AG04450 (cell line): ENCODE measurements around the gene ANOS1. TPM values are rescaled to one million over a fixed set of nuclear protein-coding genes. Genes with fewer than 3 reads are reported as not detected.

Source experiments
- CTCF ChIA-PET: fragments of 300-600, 350-600 bp; formaldehyde crosslinking; extraction: SDS; loops from one replicate; lab custom pipeline; 2022; ENCODE audit warnings: antibody characterized with exemption, inconsistent platforms; lab: Charles Lee
- POLR2A ChIA-PET: fragments of 350-600 bp; formaldehyde crosslinking; extraction: SDS; loops from one replicate; lab custom pipeline; 2021; ENCODE audit warnings: antibody characterized with exemption, inconsistent platforms; lab: Yijun Ruan, JAX
- DNase-seq: peaks from one replicate; pipeline ENCODE4 v3.0.0-alpha.2; 2011; ENCODE audit warnings: low read depth, low spot score
- H3K27ac ChIP-seq: one replicate; pipeline ENCODE4 v1.5.1; 2012; ENCODE audit warnings: low read depth, low read length, control low read depth
- H3K27me3 ChIP-seq: one replicate; pipeline ENCODE4 v1.6.0; 2012; ENCODE audit warnings: low read length; ENCODE audit not compliant: control insufficient read depth, insufficient read depth
- H3K4me3 ChIP-seq: 2 replicates; pipeline ENCODE4 v1.5.1; 2011; ENCODE audit warnings: mild to moderate bottlenecking, low read depth, low read length, control low read depth
- H3K9me3 ChIP-seq: 2 replicates; pipeline ENCODE4 v1.5.1; 2012; ENCODE audit warnings: low read length; ENCODE audit not compliant: control insufficient read depth, insufficient read depth
- polyA plus RNA-seq: library from polyadenylated mRNA; depleted of rRNA; stranded (reverse); fragments of >200 nt; gene quantifications from 2 replicates; pipeline ENCODE4 v1.2.3, GENCODE V29; 2011
- TF ChIP-seq, protein P1 (sequence below): IDR thresholded peaks from 2 replicates; pipeline ENCODE4 v1.5.1; 2011; ENCODE audit warnings: low read depth, low read length, control low read depth, inconsistent platforms

ANOS1 gene
- polyA plus RNA-seq, 1 experiment, result 0.30 TPM

DNA sequence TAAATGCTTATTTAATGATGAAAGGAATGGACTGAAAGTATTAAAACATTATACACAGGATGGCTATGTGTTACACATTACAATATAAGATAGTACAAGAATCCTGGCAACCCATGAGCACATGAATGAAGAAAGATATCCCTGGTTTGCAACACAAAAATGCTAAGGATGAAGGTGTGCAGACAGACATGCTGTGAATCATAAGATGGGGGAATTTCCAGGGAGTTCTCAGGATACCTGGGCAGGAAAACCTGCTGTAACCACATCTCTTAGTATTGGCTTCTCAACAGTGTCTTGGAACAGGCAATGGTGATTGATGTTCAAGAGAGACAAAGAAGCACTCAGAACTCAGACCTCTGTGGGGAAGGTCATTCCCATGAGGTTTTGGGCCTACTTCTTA is 23.9 kb upstream of the ANOS1 start:
- Histone ChIP-seq H3K9me3 (no peaks in the 10 kb centered on the region), H3K27ac (no peak overlapping the region), H3K4me3 (no peak overlapping the region), H3K27me3 (no peaks in the 10 kb centered on the region)
- DNase-seq, result no peak
- TF ChIP-seq, protein P1, sequence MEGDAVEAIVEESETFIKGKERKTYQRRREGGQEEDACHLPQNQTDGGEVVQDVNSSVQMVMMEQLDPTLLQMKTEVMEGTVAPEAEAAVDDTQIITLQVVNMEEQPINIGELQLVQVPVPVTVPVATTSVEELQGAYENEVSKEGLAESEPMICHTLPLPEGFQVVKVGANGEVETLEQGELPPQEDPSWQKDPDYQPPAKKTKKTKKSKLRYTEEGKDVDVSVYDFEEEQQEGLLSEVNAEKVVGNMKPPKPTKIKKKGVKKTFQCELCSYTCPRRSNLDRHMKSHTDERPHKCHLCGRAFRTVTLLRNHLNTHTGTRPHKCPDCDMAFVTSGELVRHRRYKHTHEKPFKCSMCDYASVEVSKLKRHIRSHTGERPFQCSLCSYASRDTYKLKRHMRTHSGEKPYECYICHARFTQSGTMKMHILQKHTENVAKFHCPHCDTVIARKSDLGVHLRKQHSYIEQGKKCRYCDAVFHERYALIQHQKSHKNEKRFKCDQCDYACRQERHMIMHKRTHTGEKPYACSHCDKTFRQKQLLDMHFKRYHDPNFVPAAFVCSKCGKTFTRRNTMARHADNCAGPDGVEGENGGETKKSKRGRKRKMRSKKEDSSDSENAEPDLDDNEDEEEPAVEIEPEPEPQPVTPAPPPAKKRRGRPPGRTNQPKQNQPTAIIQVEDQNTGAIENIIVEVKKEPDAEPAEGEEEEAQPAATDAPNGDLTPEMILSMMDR, result no peak
- POLR2A ChIA-PET, result no interaction called here
- CTCF ChIA-PET, result interaction anchor here (2.5 kb wide), 1 partner anchor 61 kb away, joined by 12 read pairs; no protein-coding TSS in a partner anchor

DNA sequence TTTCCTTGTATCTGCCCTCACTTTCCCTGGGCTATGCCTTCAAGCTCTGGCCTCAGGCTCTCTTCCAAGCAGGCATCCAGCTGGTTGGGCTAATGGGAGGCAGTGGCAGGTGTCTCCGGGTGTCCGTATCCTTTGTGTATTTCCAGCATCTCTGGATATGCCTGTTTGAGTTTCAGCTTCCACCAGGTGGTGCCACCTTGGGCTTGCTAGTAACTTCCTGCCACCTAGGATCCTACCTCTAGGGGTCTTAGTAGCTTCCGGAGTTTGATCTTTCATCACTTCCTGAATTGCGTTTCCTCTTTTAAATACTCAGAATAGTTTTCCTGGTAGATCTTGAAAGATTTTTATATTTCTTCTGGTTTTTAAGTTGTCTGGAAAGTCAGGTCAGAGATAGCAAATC is 23.2 kb upstream of the ANOS1 start:
- H3K27ac ChIP-seq, result no peak overlapping the region
- H3K4me3 ChIP-seq, result no peak overlapping the region
- TF ChIP-seq, protein P1, result 0 out of 2 replicates have a peak, but pooled peaks have one; percentile 8
- DNase-seq, result no peak
- POLR2A ChIA-PET, result no interaction called here
- no peaks in the 10 kb centered on the region for H3K9me3 ChIP-seq
- H3K27me3 ChIP-seq, result no peaks in the 10 kb centered on the region
- CTCF ChIA-PET, result interaction anchor here (2.5 kb wide), 1 partner anchor 61 kb away, joined by 12 read pairs; no protein-coding TSS in a partner anchor

DNA sequence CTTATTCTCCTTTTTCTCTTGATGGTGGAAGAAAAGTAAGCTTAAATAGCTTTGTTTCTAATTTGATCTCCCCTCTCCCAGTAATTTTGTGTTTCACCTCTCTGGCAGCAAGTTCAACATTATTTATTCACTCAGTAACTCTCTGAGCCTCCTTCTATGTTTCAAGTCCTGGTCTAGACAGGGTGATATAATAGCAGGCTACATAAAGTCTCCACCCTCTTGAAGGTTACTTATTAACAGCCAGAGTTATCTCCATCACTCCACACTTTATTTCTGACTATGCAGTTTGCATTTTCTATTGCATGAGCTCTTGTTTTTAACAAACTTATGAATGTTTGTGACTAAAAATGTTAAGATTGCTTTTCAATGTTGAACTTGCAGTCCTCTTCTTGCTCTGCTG is 17.8 kb upstream of the ANOS1 start:
- POLR2A ChIA-PET, result no interaction called here
- DNase-seq, result no peak
- Histone ChIP-seq H3K27me3 (no peaks in the 10 kb centered on the region), H3K9me3 (no peaks in the 10 kb centered on the region), H3K4me3 (no peak overlapping the region), H3K27ac (no peak overlapping the region)
- TF ChIP-seq, protein P1, result no peak
- CTCF ChIA-PET, result interaction anchor here (0.6 to 2.0 kb wide), 8 partner anchors 10 to 546 kb away, joined by 3 to 19 read pairs (median 4); no protein-coding TSS in a partner anchor

DNA sequence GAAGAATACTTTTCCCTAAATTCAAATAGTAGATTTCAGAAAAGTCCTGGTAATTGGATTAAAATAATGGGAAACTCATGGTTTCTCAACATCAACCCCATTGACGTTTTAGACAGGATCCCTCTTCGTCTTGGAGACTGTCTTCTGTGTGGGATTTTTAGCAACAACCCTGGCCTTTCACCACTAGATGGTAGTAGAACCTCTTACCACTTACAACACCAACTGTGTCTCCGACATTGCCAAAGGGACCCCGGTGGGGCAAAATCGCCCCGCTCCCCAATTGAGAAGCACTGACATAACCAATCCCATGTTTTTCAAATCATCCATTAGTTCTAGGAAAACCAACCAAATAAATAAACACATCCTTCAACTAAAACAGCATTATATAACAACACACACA is 16.9 kb upstream of the ANOS1 start:
- CTCF ChIA-PET, result interaction anchor here (0.8 to 2.6 kb wide), 6 partner anchors 9 to 70 kb away, joined by 3 to 19 read pairs (median 6); no protein-coding TSS in a partner anchor
- TF ChIP-seq, protein P1, result peak; percentile 67
- Histone ChIP-seq H3K4me3 (no peak overlapping the region), H3K27me3 (no peaks in the 10 kb centered on the region), H3K9me3 (no peaks in the 10 kb centered on the region), H3K27ac (no peak overlapping the region)
- no peak for DNase-seq
- POLR2A ChIA-PET, result no interaction called here

DNA sequence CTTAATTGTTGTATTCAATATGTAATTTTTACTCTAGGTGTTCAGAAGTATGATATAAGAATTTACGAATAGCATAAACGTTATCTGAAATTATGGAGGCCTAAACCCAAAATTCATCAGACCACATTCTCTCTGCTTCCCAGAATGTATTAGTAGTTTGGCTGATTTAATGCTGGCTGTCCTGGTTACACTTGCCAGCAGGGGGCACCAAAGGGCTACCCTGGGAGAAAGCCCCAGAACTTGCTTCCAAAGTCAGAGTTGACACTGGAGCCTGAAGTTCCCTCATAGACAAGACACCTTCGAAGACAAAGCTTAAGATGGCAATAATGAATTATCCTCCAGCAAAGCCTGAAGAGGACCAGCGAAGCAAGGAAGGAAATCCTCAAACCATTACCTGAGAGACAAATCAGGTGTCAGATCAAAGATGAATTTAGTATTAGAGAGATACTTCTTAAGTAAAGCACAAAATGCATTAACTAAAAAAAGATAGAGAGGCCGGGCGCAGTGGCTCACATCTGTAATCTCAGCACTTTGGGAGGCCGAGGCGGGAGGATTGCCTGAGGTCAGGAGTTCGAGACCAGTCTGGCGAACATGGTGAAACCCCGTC is 11.3 kb upstream of the ANOS1 start:
- ChIA-PET POLR2A (no interaction called here), CTCF (interaction anchor here (0.5 to 7.8 kb wide), 8 partner anchors 9 to 970 kb away, joined by 3 to 91 read pairs (median 4); no protein-coding TSS in a partner anchor)
- TF ChIP-seq, protein P1, result peak; percentile 75
- Histone ChIP-seq H3K27me3 (no peaks in the 10 kb centered on the region), H3K27ac (no peak overlapping the region), H3K9me3 (no peaks in the 10 kb centered on the region), H3K4me3 (no peak overlapping the region)
- DNase-seq, result no peak
